GM23248 (cell line): ENCODE measurements around the gene ATG7.

Experiments
- EZH2 ChIP-seq: fragments of 200-600 bp; sonication (generic); IDR thresholded peaks from 2 replicates; pipeline ENCODE4 v1.6.1; 2018; ENCODE audit warnings: antibody characterized with exemption, mild to moderate bottlenecking; ENCODE audit not compliant: insufficient read depth, poor library complexity, severe bottlenecking
- EZH2phosphoT487 ChIP-seq: fragments of 200-600 bp; sonication (generic); IDR thresholded peaks from 2 replicates; pipeline ENCODE4 v1.6.1; 2018; ENCODE audit warnings: antibody characterized with exemption, moderate library complexity, mild to moderate bottlenecking, low read depth; ENCODE audit not compliant: insufficient read depth

- TF ChIP-seq EZH2 (no peak), EZH2phosphoT487 (no peak)
These were observed 10.3 kb downstream of the ATG7 start for GRCh38 chr3:11282250-11283138.
